ENCODE results near the gene RAP1GAP. TPM values are rescaled to one million over a fixed set of nuclear protein-coding genes. Genes with fewer than 3 reads are reported as not detected.
"Not testable (repeated sequence)": the region's sequence is repeated elsewhere in the genome, so short reads cannot be mapped to it uniquely, and the experiment has no call there.

The RAP1GAP gene
- total RNA-seq, 1 experiment from 2014 or later: 1.1 TPM

DNA sequence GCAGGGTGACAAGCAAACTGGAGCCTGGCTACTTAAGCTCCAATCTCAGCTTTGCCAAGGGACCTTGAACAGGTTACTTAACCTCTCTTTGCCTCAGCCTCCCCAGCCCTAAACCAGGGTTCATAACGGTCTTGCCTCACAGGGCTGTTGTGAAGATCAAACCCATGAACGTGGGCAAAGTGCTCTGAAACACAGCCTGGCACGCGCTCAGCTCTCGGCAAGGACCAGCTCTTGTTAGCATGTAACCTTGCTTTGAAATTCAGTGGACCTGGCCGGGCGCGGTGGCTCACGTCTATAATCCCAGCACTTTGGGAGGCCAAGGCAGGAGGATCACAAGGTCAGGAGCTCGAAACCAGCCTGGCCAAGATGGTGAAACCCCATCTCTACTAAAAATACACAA is 24.8 kb downstream of the RAP1GAP start:
- no peak for DNase-seq (ENCODE audit: low read depth)

DNA sequence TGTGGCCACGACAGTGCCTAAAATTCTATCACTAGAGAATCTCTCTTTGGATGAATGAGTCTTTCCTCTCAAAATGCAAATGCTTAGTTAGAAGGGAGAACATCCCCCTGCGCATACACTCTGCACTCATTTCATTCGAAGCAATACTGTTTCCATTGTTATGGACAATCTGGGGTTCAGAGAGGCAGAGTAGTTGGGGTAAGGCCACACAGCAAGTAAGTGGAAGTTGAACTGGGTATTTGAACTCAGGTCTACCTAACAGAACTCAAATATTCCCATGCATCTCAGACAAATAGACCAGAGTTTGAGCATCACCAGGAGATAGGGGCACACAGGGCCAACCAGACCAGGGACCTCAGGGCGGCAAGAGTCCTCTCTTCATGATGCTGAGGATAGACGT is 25.5 kb downstream of the RAP1GAP start:
- DNase-seq (ENCODE audit: low read depth): no peak

DNA sequence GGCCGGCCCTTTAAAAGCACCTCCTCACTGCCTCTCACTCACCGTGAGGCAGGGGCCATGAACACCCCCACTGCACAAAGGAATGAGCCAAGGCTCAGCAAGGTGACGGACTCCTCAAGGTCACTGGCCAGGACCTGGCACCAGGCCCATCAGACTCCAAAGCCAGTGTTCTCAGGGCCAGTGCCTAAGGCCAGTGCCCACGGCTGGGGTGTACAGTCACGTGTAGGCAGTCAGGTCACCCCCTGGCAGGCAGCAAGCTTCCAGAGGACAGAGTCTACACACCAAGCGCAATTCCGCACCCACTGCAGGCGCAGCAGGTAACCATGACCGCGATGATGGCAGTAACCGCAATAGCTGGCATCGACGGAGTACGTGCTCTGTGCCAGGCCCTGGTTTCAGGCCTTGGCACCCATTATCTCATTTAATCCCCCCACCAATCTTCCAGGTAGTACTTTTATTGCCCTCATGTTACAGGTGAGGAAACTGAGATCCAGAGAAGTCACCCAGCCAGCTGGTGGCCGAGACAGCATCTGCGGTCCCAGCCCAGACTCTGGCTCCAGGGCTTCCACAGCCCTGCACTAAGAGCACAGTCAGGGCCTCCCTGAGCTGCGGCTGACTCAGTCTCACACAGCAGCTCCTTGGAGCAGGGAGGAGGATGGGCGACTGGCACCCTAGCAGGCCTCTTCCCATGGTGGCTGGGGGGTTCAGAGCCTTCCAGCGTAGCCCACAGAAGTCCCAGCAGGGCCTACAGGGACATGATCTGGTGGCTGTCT is 27.0 kb downstream of the RAP1GAP start:
- DNase-seq (ENCODE audit: low read depth): no peak

DNA sequence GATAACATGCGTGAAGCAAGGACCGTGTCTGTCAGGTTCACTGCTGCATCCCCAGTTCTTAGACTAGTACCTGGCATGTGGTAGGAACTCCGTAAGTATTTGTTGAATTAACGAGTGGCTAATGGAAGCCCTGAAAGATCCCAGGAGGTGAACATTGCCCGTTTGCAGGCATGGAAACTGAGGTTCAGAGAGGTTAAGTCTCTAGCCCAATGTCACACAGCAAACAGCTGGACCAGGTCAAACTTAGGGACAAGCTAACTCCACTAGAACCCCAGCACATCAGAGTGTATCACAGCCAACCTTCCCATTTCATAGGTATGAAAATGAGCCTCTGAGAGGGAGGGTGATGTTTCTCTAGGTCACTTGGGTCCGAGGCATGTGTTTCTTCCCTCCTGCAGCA is 27.6 kb downstream of the RAP1GAP start:
- DNase-seq (ENCODE audit: low read depth): no peak

DNA sequence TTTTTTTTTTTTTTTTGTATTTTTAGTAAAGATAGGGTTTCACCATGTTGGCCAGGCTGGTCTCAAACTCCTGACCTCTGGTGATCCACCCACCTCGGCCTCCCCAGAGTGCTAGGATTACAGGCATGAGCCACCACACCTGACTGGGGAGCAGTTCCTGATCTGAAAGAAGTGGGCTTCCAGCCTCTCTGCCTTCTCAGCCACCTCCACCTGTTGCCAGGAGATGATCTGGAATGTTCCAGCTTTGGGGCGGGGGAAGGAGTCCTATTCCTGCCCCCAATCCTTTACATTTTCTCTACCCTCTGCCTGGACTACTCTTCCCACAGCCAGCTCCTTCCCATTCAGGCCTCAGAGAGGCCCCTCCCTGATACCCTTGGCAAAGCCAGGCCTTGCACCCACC is 28.1 kb downstream of the RAP1GAP start:
- no peak for DNase-seq (ENCODE audit: low read depth)

DNA sequence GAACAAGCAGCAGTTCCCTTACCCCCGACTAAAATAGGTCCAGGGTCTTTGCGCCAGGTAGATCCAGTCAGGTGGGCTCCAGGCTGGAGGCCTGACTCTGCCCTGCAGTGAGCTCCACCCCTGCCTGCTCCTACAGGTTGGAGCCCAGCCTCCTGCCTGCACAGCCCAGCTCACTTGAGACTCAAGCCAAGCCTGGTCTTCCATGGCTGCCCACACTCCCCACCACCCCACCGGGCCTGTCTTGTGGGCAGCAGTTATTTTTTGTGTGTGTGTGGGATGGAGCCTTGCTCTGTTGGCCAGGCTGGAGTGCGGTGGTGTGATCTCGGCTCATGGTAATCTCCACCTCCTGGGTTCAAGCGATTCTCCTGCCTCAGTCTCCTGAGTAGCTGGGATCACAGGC is 28.5 kb downstream of the RAP1GAP start:
- no peak for DNase-seq (ENCODE audit: low read depth)

DNA sequence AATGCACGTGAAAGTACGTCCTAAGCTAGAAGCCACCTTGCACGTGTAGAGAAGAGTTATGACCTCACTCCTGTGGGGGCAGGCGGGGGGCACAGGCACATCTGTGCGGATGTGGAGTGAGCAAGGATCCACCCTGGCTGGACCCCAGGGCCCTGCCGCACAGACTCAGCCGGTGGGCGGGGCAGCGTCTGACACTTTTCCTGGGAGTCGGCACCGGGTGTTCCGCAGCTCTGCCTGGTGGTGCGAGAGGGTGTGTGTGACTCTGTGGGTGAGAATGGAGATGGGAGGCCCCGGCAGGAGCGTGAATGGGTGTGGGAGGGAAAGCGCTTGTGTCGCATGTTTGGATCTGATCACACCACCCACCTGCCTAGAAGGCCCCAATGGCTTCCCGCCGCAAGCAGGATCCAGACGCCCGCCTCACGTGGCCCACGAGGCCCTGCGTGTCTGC is 29.5 kb downstream of the RAP1GAP start:
- DNase-seq (ENCODE audit: low read depth): no peak

DNA sequence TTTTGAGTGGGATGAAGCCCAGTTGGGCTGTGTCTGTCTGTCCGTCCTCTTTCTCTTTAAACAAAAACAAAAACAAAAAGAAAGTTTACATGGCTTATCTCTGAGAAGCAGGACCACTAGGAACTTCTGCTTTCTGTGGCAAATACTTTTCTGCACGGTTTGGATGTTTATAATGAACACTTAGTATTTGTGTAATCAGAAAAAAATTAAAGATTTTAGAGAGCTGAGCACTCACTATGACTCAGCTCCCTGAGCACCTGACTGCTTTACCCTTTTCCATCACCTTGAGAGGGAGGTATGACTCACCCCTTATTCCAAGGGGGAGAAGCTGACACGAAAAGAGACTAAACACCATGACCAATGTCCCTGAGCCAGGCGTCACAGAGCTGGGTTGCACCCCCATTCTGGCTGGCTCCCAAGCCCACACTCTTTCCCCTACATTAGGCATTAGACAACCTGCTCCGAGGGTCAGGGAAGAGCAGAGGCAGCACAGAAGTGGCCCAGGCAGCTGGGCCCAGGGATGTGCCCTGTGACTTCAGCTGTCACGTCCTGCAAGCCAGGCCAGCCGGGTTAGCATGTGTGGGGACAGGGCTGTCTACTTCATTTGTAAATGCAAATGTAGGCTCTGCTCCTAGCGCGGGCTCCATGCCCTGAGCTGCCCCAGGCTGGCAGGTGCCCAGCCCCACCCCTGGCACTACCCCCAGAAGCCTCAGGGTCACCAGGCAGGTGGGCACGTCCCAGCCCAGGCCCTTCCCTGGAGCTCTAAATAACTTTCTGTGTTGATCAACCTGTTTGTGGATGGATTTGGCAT is 30.4 kb downstream of the RAP1GAP start:
- peak; percentile 96 for DNase-seq (ENCODE audit: low read depth)

DNA sequence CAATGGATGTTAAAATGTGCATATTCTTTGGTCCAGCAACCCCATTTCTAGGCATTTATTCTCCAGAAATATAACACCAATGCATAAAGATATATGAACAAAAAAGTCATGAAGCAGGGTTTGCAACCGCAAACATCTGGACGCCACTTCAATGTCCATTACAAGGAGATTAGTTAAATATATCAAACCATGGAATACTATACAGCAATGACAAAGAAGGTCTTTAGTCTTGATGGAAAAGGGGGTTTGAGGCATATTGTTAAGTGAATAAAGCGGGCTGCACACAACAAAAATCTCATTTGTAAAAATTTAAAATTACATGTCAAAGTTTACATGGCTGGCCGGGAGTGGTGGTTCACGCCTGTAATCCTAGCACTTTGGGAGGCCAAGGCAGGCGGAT is 31.6 kb downstream of the RAP1GAP start:
- DNase-seq (ENCODE audit: low read depth): no peak

DNA sequence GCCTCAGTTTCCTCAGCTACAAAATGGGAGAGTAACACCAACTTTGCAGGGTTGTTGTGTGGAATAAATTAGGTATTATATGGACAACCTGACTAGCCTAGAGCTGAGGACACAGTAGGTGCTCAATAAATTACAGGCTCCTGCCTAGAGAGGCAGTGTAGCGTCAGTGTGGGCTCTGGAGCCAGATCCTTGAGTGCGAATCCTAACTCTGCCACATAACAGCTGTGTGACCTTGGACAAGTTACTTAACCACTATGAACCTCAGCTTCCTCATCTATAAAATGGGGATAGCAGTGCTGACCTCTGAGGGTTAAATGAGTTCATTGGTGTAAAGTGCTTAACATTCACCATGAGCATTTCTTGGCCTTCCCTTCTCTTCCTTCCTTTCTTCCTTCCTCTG is 33.1 kb downstream of the RAP1GAP start:
- no peak for DNase-seq (ENCODE audit: low read depth)

DNA sequence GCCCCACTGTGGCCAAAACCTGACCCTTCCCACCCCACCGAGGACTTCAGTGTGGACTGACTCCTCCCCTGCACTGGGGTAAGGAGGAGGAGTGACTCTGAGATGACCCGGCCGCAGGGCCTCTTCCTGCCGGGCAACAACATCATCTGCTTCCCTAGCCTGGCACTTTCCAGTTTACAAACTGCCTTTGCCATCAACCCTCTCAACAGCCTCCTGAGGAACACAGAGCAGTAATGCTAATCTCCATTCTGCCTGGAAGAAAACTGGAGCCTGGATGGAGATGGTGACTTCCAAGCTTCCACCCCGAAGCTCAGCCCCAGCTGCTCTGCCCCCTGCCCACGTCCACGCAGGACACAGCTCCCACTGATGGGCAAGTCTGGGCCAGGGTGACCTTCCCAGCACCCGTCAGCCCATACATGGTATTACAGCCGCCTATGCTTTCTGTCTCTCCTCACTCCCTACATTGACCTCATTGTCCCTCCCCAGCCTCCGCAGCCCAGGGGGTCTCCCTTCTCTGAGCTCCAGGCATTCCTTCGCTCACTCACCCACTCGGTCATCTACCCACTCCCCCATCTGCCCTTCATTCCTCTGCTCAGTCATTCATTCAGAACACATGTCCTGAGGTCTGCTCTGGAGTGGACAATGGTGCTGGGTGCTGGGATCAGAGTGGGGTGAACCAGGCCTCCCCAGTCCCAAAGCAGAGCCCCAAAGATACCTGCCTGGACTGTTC is 34.2 kb downstream of the RAP1GAP start:
- DNase-seq (ENCODE audit: low read depth): no peak

DNA sequence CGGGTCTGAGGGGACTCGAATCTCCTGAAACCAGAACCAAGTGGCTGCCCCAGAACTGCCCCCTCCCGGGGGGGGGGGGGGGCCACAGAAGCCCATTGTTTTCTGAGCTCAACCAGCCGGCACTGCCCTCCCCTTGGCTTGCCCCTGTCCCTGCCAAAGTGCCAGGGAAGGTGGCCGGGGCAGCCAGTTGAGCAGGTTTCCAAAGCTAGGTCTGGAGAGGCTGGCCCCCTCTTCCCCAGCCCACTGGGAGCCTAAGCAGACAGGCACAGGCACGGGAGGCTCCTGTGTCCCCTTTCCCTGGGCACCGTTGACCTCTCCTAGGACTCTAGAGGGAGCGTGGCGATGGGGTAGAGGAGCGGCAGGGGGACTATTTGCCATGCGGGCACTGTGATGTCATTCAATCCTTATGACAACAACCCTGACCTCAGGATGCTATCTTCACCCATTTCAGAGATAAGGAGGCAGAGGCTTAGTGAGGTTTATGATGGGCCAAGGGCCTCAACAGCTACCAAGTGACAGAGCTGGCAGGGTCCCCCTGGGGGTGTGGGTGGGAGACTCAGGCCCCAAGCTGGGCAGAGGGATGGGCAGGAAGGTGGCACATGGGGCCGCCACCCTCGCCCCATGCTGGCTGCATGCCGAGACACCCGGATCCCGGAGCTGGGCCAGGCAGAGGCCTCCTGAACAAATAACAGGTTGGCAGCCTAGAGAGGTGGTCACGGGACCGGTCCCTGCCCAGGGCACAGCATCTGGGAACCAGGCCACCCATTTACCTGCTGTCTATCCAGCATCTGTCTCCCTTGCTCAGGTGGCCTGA is 35.0 kb downstream of the RAP1GAP start:
- DNase-seq (ENCODE audit: low read depth): no peak

DNA sequence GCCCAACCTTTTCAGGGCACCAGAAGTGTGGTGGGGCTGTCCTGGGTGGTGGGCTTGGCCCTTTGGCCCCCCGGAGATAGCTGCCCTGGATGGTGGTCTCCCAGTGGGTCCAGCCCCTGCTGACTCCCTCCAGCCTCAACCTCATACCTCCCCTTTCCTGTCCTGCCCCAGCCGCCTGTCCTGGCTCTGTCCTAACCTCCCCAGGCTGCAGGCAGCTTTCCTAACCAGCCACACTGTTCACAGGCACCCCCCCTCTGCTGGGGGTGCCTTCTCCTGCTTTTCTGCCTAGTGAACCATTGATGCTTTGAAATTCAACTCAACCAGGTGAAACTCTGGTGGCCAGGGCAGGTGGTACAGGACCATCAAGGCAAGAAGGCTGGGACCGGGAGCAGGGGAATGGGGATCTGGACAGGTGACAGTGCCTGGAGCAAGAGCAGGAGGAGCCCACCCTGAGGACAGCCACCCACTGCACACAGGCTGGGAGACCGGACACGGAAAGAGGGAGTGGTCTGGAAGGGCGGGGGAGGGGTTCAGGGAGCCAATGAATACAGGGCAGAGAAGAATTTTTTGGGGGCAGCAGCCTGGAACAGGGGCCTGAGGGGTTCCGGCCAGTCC is 35.9 kb downstream of the RAP1GAP start:
- no peak for DNase-seq (ENCODE audit: low read depth)

DNA sequence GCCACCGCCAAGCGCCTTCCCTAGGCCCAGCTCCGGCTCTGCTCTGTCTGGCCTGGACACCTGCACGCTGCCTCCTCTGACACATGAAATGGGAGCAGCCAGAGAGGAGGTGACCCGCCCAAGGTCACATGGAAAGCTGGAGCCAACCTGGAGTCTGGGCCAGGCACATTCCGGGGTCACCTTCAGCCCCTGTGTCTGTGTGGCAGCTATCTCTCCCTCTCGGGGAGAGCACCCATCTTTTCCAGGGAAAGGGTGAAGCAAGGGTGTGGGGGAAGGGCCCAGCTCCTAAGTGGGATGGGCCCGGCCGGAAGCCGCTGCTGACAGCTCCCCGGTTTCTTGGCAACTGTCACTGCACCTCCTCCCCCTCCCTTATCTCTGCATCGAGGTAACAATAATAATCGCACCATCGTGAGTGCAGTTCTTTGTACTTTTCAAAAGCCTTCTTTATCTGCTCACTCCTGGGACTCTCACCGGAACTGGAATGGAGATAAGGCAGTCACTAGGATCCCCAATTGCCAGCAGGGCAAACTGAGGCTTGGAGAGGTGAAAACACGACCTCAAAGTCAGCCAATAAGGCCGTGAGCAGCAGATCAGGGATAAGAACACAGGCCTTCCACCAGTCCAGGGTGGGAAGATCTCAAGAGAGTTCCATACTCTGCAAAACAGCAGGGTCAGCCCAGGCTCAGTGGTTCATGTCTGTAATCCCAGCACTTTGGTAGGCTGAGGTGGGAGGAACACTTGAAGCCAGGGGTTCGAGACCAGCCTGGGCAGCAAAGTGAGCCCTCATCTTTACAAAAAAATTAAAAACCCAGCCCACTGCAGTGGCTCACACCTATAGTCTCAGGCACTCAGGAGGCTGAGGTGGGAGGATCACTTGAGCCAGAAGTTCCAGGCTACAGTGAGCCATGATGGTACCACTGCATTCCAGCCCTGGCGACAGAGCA is 36.9 kb downstream of the RAP1GAP start:
- DNase-seq (ENCODE audit: low read depth): peak; percentile 45

DNA sequence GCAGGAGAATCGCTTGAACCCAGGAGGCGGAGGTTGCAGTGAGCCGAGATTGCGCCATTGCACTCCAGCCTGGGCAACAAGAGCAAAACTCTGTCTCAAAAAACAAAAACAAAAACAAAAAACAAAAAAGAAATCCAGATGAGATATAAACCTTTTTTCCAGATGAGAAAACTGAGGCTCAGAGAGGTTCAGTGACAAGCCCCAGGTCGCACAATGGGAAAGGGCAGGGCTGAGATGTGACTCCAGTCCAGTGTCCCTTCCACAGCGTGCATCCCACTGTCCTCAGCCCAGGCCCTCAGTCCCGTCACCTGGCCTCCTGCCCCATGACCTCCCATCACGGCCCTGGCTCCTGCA is 37.6 kb downstream of the RAP1GAP start:
- not testable (repeated sequence) for DNase-seq (ENCODE audit: low read depth)

DNA sequence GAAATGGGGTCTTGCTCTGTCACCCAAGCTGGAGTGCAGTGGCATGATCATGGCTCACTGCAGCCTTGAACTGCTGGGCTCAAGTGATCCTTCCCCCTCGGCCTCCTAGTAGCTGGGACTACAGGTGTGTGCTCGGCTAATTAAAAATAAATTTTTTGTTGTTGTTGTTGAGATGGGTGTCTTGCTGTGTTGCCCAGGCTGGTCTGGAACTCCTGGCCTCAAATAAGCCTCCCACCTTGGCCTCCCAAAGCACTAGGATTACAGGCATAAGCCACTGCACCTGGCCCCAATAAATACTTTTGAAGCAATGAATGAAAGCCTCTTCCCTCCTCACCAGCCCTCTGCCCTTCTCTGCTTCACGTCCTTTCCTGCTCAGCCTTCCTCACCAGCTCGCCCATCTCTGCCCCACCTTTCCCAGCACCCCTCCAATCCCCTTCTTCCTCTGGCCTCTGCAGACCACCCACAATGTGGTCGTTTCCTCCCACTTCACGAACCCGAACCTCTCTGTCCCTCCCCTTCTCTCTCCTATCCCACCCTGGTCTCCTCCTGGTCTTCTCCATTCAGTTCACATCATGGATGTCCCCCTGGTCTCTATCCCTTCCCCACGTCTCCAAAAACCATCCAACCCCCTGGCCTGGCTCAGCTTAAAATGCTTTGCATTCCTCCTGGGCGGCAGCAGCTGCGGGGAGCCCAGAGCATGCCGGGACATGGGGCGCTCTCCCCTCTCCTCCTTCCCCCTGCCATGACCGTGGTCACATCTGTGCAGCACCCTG is 38.4 kb downstream of the RAP1GAP start:
- DNase-seq (ENCODE audit: low read depth): no peak

DNA sequence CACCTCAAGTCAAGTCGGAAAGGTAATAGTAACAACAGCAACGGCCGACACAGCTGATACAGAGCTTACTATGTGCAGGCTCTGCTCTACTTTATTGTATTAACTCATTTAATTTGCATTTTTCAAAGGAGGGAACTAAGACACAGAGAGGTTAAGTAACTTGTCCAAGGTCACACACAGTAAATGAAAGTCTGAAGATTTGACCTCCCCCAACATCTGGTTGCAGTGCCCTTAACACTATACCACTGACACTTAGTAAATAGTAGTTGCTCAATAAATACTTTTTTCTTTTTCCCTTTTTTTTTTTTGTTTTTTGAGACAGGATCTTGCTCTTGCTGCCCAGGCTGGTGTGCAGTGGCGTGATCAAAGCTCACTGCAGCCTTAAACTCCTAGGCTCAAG is 39.2 kb downstream of the RAP1GAP start:
- no peak for DNase-seq (ENCODE audit: low read depth)

DNA sequence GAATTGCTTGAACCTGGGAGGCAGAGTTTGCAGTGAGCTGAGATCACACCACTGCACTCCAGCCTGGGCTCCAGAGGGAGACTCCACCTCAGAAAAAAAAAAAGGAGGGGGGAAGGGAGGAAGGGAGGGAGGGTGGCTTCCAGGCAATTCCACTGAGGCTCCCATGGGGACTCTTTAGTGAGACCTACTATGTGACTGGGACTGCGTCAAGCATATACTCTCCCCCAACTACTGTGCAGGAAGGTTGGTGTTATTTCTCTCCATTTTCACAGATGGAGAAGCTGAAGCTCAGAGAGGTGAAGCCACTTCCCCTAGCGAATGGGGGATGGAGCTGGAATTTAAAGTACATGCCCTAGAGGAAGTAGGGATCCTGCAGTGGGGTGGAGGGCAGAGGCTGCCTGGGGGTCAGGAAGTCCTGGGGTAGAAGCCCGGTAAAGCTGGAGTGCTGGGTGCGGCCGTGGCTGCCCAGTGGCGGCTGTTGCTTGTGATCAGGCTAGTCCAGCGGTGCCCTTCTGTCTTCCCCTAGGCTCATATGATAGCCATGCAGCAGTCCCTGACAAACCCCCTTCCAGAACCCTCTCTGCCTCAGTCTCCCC is 40.3 kb downstream of the RAP1GAP start:
- no peak for DNase-seq (ENCODE audit: low read depth)

DNA sequence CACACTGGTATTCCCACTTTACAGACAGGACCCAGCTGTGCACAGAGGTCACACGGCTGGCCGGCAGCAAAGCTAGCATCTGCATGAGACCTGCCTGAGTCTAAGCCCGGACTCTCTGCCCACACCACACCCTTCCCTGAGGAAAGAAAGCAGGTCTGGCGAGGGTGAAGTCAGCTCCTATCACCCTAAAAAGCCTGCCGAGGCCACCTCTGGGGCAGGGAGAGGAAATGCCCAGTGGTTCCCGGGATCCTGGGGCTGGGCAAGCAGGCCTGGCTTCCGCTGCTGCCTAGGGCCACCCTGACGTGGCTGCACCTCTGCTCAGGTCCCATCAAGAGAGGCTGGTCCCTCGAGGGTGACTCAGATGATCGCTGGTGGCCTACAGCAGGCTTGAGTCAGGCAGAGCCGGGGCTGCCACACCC is 42.2 kb downstream of the RAP1GAP start:
- peak; percentile 82 for DNase-seq (ENCODE audit: low read depth)
